ENCODE data around the gene P4HA3.
"Not testable (repeated sequence)": the region's sequence is repeated elsewhere in the genome, so short reads cannot be mapped to it uniquely, and the experiment has no call there.

Gene P4HA3

DNA sequence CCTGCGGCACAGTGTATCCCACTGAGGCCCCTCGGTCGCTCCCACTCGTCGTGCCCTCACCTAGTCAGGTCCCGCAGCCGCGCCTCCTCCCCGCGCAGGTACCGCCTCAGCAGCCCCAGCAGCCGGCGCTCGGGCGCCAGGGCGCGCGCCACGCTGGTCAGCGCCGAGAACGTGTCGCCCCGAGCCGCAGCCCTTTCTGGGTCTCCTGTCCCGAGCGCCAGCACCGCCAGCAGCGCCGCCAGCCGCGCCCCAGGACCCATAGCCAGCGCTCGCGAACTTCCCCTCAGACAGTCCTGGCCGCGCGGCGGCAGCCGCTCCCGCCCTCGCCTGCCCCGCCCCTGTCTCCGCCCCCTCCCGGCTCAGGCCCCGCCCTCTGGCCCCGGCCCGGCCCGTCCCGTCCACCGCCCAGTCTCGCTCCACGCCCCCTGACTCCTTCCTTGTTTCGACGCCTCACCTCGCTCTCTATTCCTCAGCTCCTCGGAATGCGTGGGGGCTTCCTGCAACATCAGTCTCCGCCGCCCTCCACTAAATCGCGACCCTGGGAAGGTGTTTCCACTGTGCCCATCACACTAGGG lies at the start of gene P4HA3:
P4HA3 (minus strand) TSS at position 289 of the 575 bp plus-strand sequence; CDS start at position 260, 29 bp downstream.
- no peak for DNase-seq

DNA sequence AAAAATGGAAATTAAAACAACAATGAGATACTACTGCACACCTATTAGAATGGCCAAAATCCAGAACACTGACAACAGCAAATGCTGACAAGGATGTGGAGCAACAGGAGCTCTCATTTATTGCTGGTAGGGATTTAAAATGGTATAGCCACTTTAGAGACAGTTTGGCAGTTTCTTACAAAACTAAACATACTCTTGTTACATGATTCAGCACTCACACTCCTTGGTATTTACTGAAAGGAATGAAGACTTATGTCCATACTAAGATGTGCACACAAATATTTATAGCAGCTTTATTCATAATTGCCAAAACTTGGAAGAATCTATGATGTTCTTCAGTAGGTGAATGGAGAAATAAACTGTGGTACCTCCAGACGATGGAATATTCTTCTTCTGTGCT lies 46.0 kb upstream of the P4HA3 start:
- no peak for DNase-seq

DNA sequence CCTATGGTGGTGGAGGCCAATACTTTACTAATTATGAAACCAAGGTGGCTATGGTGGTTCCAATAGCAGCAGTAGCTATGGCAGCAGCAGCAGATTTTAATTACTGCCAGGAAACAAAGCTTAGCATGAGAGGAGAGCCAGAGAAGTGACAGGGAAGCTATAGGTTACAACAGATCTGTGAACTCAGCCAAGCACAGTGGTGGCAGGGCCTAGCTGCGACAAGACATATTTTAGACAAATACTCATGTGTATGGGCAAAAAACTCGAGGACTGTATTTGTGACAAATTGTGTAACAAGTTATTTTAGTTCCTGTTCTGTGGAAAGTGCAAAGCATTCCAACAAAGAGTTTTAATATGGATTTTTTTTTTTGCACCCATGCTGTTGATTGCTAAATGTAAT lies 44.2 kb upstream of the P4HA3 start:
- no peak for DNase-seq

DNA sequence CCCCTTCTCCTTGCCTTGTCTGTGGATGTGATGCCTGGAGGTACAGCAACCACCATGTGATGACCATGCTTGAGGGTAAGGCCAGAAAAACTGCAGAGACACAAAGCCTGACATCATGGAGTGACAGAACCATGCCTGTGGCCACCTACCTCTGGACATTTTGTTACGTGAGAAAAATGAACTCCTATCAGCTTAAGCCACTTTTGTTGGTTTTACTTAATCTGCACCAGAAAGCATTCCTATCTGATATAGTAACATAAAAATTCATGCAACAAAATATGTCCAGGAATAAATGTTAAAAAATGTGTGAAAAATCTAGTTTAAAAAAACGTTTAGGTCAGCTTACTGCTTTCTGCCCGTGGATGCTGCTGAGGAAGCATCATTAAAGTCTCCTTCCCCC lies 42.6 kb upstream of the P4HA3 start:
- DNase-seq: no peak

DNA sequence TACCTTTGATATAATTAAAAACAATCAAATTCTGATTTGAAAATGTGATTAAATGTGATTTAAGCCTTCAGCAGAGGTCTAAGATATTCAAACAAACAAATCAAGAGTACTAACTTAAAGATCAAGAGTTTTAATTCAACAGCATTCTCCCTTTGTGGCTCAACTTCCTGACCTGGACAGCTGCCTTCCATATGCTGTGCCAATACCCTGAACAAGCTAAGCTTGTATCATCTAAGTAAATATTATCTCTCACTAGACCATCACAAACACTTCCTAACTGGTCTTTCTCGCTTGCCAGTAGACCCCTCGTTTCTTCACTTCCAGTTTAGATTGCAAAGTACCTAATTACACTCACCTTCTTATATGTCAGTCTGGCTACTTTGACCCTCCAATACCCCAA lies 35.9 kb upstream of the P4HA3 start:
- DNase-seq: no peak

DNA sequence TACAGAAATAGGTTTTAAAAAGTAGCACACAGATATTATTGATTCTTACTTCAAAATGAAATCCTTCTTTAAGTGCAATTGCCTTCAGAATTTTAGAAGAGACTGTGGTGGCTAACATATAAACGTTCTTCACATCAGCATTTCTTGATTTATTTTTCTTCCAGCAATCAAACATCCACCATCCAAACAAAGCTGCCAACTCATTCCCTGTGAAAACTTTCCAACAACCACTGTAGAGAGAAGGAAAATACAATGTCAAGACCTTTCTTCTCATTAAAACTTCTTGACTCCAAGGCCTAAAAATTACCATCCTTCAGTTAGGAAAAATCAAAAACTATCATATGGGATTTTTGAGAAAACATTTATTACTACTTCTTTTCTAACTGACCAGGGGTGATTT lies 34.0 kb upstream of the P4HA3 start:
- DNase-seq: no peak

DNA sequence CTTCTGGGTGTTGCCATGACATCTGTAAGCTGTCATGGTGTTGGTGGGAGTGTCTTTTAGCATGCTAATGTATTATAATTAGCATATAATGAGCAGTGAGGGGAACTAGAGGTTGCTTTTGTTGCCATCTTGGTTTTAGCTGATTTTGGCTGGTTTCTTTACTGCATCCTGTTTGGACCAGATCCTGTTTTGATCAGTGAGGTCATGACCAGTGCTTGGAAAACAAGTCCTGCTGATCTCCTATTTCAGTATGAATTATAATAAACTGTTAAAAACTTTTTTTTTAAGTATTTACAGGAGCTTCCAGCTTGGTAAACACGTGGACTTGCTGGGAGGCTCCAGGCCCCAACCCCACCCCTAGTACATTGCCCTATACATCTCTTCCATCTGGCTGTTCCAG lies 30.5 kb upstream of the P4HA3 start:
- DNase-seq: no peak

DNA sequence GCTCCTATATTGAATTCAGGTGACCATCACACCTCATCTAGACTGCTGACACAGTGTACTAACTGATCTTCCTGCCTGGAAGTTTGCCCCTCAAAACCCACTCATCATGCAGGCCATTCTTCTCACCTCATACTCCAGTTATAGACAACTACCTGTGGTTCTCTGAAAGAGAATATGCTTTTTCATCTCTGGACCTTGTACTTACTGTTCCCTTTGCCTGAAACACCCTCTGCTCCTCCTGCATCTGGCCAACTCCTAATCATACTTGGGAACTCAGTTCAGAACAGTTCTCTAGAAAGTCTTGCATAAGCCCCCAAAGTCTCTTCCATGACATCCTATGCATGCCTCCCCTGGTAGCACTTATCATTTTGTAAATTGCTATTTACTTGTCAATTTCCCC lies 28.2 kb upstream of the P4HA3 start:
- DNase-seq: no peak

DNA sequence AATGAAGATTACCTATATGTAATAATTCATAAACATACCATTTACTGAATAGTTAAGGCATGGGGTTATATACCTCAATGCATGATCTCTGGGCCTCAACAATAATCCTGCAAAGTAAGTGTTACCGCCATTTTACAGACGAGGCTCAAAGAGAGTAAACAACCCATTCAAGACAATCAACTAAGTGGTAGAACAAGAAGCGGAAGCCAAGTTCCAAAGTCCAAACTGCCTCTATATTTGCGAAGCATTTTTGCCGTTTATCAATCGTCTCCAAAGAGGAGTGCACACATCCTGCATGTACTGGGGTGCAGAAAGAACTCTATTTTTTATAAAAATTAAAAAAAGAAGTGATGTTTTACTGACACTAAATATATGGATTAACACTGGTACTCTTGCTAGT lies 27.5 kb upstream of the P4HA3 start:
- no peak for DNase-seq

DNA sequence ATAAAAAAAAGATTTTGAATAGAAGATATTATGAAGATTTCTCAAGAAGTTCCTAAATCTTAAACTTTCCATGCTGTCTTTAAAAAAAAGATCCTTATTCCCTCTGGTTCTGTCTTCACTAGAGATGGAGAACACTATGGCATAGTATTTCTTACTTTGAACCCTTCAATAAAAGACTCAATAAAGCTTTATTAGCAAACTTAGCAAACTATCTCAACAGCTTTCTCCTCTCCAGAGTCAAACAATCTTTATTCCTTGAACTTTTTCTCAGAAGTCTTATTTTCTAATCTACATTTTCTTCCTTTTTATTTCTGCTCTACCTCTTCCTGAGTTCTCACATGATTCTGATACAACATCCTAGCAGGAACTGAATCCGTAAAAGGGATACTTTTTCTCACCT lies 21.8 kb upstream of the P4HA3 start:
- DNase-seq: no peak

DNA sequence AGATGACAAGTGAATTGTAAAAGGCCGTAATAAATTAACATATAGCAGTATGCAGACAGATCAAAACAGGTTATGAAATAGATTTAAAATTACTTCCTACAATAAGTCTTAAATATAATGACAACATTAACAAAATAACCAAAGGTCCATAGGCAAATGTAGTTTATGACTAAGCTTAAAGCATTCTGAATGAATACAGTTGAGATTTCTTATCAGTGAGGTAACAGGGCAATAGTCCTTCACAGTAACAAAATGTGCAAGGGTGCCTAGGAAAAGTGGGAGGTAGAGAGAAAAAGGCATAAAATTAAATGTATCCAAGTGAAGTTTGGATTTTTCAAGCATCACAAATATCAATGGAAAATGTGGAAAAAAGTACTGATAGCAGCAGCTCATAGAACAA lies 20.9 kb upstream of the P4HA3 start:
- DNase-seq: no peak

DNA sequence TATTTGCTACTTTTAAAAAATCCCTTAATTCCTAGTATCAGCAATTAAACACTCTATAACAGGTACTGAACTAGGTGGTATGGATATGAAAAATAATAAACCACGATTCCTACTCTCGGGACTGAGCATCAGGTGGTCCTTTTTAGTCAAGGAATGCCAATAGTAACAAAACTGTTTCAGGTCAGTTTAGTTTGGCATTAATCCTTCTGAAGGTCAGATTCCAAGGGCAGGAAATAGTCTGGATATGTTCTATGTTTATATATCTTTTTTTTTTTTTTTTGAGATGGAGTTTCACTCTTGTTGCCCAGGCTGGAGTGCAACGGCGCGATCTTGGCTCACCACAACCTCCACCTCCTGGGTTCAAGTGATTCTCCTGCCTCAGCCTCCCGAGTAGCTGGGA lies 19.6 kb upstream of the P4HA3 start:
- not testable (repeated sequence) for DNase-seq

DNA sequence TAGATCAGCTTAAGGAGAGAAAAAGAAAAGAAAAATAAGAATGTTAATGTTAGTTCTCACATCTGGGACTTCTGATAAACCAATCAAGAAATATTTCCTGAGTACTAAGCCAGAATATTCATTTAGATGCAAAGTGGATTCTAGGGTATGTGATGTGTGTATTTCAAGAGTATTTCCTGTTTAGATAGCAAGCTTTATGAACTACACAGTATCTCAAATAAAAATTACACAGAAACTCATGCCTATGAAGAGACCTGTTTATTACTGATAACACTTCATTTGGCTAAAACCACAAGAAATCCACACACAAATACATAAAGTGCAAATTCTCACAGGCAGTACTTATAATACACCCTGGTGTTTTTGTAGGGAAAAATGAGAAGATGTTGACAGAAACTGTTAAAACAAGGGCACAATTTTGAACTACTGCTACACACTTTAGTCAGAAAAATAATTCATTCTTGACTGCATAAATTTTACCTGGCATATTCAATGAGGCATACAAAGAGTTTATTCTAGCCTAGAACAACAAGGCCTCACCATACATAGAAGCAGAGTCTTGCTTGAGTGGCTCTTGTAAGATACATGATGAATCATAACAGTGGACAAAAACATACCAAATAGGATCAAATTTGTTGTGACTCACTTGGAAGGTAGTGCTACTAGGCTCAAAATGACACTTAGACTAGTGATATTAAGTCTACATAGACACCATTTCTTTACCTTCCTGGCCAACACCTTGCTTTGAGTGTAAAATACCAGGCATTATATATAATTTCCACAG lies 18.8 kb upstream of the P4HA3 start:
- no peak for DNase-seq

DNA sequence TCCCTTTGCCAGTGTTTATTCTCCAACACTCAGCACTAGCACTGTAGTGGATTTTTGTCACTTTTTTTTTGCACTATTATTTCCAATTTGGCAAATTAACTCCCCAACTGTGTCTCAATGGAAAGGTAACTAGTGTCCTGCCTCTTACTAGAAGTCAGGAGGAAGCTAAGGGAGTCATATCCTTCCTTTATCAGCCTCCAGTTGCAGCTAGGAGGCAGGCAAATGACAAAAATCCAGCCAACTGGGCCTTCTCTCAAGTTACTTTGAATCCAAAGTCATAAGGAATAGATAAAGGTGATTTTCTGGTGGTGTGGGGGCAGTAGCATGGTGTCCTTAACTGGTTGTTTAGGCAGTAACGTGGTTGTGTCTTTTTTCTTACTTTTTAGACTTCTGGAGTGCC lies 15.6 kb upstream of the P4HA3 start:
- DNase-seq: no peak

DNA sequence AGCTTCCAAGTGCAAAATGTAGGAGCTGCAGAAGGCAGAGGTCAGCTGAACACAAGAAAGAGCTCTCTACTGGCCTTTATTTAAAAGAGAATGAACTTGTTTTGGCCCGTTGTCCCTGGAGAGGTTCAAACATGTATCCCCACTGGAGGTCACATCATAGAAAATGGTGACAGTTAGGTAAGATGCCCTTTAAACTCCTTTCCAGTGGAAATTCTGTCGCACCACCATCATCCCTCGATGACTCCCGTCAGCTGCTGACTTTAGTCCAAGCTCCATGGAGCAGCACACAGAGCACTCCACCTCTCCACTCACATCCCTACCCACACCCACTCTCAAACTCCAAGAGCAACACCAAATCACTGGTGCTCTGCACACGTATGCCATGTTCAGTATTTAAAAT lies 15.2 kb upstream of the P4HA3 start:
- DNase-seq: no peak

DNA sequence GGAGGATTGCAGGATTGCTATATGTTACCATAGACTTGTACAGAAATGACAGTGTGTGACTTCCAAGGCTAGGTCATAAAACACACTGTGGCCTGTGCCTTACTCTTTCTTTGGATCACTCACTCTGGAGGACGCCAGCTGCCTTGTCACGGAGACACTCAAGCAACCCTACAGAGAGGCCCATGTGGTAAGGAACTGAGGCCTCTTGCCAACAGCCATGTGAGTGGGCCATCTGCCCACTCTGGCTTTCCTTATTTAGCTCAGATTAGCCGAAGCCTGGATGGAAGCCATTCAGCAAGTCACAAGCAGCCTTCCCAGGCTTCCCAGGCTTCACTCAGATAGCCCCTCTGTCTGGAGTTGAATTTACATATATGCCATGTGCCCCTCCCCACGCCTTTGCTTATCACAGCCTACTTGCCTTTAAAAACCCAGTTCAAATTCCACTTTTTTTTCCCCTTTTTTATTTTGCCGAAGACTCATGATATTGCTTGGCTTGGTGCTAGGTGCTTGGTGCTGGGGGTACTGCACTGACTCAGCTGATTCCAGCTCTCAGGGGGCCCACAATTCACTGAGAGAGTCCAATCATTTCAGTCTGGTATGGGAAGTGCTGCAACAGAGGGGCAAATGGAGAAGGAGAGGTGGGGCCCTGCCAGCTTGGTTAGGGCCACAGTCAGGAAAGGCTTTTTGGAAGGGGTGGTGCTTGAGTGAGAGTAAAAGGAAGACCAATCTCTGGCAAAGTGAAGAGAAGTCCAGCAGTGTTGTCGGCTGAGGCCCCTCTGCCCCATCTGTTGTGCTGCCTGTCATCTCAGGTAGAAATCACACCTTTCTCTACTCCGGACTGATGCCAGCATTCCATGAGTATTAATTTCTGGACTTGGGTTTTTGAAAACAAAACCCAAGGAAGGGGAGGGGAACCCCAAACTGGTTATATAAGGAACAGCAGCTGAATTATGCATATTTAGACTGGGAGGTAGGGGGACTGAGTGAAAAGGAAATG lies 14.5 kb upstream of the P4HA3 start:
- peak; percentile 97 for DNase-seq

DNA sequence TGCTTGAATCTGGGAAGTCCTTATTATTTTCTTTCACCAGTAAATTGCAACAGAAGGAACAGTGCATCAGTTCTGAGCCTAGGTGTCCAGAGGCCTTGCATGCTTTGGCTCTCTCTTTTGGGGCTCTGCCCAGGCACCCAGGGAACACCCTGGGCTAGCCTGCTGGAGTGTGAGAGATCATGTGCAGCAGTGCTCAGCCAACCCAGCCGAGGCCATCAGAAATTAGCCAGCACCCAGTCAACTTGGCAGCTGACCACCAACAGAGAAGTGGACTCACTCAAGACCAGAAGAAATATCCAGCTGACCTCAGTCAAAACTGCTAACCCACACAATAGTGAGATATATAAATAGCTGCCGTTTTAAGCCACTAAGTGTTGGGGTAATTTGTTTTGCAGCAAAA lies 11.2 kb upstream of the P4HA3 start:
- no peak for DNase-seq

DNA sequence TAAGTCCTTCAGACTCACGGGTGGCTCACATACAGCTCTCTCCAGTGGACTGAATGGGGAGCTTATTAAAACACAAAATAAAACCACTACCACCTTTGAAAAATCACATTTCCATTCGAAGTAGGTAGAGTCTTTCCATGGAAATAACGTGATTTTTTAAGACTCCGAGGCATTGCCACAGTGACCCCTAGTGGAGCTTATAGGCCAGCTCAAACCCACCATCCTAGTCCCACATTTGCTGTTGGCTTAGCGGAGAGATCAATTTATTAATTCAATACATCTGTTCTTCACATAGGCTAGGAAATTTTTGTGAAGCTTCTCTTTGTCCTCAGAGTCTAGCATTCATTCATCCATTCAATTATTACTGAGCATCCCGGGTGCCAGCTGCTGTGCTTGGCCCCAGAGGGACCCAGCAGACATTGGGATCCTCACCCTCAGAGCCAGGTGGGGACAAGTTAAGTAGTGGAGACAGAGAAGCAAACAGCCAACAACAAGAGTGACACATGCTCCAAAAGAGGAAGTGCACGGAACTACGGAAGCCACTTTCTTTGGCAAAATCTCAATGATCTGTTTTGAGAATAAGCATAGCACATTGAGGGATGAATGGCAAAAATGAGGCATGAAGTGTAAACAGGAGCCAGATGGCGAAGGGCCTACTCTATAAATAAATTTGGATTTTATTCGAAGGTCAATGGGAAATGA lies 10.2 kb upstream of the P4HA3 start:
- DNase-seq: peak; percentile 96

DNA sequence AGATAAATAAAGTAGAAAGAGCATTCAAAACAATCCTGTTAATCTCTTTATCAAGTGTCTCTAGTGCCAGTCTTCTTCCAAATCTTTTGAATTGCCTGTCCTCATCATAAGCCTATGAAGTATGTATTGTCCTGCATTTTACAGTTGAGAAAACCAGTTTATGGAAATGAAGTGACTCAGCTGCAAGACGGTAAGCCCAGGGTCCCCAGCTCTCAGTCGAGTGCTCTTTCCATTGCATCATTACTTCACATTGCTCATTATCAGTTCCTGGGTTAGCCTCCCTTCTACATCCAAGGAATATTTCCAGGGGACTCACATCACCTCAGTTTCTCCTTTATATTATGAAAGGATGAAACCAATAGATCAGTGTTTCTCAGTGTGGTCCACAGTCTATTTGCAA lies 9.1 kb upstream of the P4HA3 start:
- DNase-seq: no peak

DNA sequence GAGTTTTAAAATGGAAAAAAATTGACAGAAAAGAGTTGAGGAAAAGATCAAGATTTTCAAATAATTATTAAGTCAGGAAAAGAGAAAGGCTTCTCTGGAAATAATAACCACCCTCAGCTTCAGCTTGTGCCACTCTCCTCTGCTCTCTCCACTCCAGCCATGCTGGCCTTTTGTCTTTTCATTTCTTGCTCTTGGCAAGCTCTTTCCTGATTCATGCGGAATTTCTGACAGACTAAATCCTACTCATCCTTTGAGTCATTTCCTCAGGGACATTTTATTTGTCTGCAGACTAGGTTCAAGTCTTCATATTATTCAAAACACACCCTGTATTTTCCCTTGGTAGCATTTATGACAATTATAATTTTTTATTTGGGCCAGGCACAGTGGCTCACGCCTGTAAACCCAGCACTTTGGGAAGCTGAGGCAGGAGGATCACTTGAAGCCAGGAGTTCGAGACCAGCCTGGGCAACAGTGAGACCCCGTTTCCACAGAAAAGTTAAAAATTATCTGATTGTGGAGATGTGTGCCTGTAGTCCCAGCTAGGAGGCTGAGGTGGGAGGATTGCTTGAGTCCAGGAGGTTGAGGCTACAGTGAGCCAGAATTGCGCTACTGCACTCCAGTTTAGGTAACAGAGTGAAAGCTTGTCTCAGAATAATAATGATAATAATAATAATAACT lies 7.8 kb upstream of the P4HA3 start:
- DNase-seq: peak; percentile 42

DNA sequence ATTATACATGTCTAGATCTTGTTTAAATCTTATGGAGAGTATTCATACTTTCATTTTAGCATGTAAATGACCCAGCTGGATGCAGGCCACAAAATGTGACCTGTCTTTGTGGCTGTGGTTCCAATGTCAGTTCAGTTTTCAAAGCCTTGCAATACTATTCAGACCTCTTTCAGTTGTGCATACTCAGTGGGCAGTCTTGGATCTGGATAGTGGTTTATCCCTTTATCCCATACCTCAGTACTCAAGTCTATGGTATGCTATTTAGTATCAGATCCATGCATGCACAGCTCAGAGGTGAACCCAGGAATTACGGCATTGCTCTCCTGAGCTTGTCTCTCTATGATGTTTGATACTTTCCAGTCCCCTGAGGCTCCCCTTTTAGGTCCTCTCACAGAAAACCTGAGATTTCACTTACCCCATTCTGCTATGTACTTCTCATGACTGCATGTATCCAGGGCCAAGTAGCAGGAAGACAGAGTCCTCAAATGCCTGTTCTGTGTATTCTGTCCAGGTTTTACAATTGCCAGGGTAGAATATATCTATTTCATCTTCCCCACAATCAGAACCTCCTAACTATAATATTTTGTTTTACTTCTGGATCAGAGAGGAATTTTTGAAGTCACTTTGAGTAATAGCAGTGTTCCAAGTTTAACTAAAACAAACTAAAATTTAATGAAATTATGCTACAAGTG lies 6.9 kb upstream of the P4HA3 start:
- no peak for DNase-seq

All from NCI-H446 treated with DMSO at 0.1 percent for 48 hours (cell line).